T-helper 2 cell (primary cell): ENCODE results near the gene FAM241B.

ENCODE experiments used
- DNase-seq, 5 experiments: peaks; one replicate each; pipeline versions ENCODE4 v3.0.0 to v3.0.0-alpha.2; 2012 to 2022

The FAM241B gene

GRCh38 chr10:69668721-69669120, 38.7 kb downstream of the FAM241B start:
- DNase-seq, result no peak

- no peak for DNase-seq
These were observed 39.4 kb downstream of the FAM241B start for GRCh38 chr10:69669409-69669808.

- DNase-seq, result no peak
These were observed 43.5 kb downstream of the FAM241B start for GRCh38 chr10:69673521-69673920.

DNA sequence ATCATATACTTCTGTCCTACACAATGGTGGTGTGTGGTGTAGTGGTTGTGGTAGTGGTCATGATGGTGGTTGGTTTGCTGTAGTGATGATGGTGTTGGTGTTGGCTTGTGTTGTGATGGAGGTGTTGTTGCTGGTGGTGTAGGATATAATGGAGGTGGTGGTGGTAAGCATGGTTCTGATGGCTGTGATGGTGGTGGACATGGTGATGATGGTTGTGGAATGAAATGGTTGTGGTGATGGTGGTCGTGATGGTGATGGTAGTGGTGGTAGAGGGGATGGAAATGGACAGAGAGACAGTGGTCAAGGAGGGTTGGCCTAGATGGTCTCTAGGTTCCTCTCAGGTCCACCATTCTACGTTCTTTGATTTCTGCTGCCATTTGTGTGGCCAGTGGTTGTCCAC, 44.7 kb downstream of the FAM241B start:
- no peak for DNase-seq

- no peak for DNase-seq
These were observed 46.3 kb downstream of the FAM241B start for GRCh38 chr10:69676301-69676700.

DNA sequence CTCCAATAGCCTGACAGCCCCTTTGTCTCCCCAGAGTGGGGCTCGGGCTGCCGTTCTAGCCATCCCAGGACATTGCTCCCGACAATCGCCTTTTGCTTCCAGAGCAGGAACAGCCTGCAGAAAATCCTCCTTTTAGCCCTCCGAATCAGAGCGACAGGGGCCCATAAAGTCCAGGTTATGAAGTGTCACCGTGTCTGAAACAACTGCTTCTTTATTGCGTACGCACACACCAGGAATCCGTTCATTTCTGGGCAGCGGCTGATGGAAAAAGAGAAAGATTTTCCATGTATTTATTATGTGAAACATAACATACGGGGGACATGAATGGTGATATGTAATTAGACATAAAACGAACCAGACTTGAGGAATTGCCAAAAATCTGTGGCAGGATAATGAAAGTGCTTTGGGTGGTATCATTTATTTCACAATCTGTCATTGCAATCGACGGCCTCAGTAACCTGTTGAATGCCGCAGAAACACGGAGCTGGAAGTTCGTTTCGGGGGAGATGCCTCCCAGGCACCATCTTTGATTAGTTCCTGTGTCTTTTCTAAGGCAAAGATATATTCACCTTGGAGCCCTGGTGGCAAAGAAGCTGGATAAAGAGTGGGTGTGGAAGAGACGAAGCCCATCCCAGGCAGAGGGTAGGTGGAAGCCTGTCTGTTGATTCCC, 48.1 kb downstream of the FAM241B start:
- no peak for DNase-seq

DNA sequence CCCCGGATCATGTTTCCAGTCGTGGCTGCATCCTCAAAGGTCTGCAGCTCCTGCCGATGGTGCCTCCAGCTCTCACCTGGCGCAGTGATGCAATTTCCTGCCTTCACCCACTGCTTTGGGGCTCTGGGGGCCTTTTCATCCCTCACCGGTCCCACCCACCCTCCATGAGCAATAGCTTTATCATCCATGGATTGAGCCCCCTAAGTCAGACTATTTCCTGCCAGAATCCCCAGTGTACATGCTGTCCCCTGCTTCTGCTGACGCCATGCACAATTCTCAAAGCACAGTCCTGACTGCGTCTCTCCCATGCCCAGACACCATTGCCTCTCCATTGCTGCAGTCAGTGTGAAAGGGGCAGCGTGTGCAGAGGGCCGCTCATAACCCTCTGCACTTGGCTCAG, 49.7 kb downstream of the FAM241B start:
- no peak for DNase-seq

DNA sequence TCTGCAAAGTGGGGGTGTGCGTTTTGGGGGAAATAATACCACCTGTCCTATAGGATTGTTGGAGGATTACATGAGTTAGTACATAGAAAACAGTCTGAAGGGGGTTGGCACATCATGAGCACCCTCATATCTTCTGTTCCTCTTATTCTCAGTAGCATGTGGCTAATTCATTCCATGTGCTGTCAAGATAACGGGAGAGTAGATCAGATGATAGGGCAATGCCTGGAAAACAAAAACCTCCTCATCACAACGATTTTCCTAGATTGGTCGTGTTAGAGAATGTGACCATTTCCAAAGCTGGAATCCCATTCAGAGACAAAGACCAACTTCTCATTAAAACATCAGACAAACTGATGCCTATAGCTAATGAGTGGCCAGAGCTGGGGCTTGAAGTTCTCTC, 50.6 kb downstream of the FAM241B start:
- no peak for DNase-seq

DNA sequence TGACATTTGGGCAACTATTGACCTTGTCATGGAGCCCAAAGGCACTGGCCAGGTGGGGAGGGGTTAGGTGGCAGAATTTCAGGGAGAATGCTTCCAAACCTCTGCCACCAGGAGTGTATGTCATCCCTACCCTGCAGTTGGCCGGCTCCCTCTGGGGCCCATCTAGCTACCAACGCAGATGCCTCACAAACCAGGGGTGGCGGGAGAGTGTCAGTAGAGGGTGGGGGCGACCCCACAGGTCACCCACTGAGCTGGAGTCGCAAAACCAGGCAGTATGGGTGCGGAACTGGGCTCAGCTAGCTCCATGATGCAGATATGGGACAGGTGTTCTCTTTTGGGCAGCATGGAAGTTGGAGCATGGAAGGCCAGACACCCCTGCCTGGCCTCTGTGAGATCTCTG, 51.4 kb downstream of the FAM241B start:
- DNase-seq, result no peak

GRCh38 chr10:69682955-69683474, 53.0 kb downstream of the FAM241B start:
- DNase-seq, result no peak
